HG03460 (cell line): Measurements from ENCODE around the gene SH3RF1.

ENCODE experiments used
- ATAC-seq: cut with Tn5 transposase; IDR thresholded peaks from one replicate; pipeline ENCODE4 v1.9.1; 2021; ENCODE audit not compliant: unreplicated experiment

Gene SH3RF1

GRCh38 chr4:169048868-169049414 is 221.8 kb downstream of the SH3RF1 start:
- ATAC-seq: no peak

- ATAC-seq: no peak
Observed at GRCh38 chr4:169047956-169048355, 222.8 kb downstream of the SH3RF1 start.

DNA sequence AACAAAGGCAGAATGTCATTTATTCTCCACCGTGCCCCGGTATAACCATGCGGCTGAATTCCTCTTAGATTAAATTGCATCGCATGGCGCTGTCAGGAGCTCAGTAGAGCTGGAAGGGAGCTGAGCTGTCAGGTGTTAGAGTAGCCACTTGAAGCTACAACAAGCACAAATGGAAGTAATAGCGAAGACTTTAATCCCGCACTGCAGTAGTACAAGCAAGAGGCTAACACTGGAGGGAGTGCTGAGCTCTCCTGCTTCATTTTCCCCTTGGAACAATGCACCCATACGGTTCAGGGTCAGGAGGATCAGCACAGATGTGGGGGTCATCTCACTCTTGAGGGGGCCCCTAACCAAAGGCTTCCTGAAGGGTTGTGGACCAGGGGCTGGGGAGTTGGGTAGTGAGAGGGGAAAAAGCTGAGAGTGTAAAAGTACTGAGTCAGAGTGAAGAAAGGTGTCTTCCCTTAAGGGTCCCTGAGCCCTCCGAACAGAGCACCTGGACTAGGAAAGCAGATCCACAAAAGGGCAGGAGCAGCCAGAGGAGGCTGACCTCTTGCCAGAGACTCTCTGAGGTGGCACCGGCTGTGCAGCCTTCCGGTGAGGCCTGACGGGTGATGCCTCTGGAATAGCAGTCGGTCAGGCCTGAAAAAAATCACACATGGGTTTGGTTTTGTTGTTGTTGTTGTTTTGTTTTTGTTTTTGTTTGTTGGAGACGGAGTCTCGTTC is 224.7 kb downstream of the SH3RF1 start:
- no peak for ATAC-seq

- ATAC-seq: no peak
Observed at GRCh38 chr4:169044714-169045447, 225.9 kb downstream of the SH3RF1 start.
